Activated naive CD8-positive, alpha-beta T cell treated with anti-CD3 and anti-CD28 coated beads, Interleukin-2, amount 50 U/mL, for 24 hours (primary cell): ENCODE data around the gene RNF130.

Experiments
- ATAC-seq: fragments of 150-1000 bp; cut with Tn5 transposase; one replicate; pipeline ENCODE4 v1.10.0; 2021
- DNase-seq: peaks from one replicate; pipeline ENCODE4 v3.0.0; 2021
- H3K27ac Mint-ChIP-seq: one replicate; pipeline ENCODE4 v1.8.0; 2021; ENCODE audit warnings: mild to moderate bottlenecking, mixed read lengths
- H3K27me3 Mint-ChIP-seq: one replicate; pipeline ENCODE4 v1.8.0; 2021; ENCODE audit warnings: mixed read lengths
- H3K36me3 Mint-ChIP-seq: one replicate; pipeline ENCODE4 v1.8.0; 2021; ENCODE audit warnings: low read depth, mixed read lengths
- H3K4me1 Mint-ChIP-seq: one replicate; pipeline ENCODE4 v1.8.0; 2021; ENCODE audit warnings: mixed read lengths
- H3K4me3 Mint-ChIP-seq: one replicate; pipeline ENCODE4 v1.8.0; 2021; ENCODE audit warnings: mild to moderate bottlenecking, moderate library complexity, mixed read lengths
- H3K9me3 Mint-ChIP-seq: one replicate; pipeline ENCODE4 v1.8.0; 2021; ENCODE audit warnings: mixed read lengths

The RNF130 gene

DNA sequence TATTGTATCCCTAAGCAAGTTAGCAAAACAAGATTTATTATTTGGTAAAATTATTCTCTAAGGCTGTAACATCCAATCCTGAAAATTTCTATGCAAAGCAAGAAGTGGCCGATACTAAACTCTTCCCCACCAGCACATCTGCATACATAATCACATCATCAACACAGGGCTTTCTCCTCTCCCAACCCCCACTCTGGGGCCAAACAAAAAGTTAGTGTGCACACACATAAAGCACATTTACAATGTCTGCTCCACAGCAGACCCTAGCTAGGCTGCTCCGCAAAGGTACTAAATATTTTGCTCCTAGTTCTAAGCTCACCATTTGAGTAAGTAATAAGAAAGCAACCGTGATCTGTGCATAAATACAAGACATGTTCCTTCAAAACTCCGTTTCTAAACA is 3.6 kb downstream of the RNF130 start:
- Mint-ChIP-seq H3K36me3 (peaks cover 2% of the 10 kb centered on the region), H3K9me3 (peaks cover 3% of the 10 kb centered on the region), H3K4me3 (no peak overlapping the region), H3K27me3 (peaks cover 5% of the 10 kb centered on the region), H3K27ac (no peak overlapping the region), H3K4me1 (peaks cover 25% of the 10 kb centered on the region)
- DNase-seq (no peak), ATAC-seq (no peak)

DNA sequence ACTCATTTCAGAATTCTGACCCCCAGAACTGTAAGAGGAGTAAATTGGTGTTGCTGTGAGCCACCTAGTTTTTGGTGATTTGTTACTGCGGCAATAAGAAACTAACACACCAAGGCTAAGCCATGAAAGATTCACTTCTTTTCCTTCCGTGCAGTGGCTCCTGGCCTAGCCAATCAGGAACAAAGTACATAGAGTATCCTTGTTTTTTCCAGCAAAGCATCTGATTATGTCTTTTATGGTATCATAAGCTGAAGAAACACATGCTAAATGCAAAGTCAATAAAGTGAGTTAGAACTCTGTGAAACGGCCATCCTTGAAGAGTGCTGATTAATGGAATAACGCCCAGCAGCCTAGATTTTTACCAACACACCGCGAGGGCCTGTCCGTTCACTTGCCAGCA is 11.4 kb downstream of the RNF130 start:
- Mint-ChIP-seq H3K4me3 (no peak overlapping the region), H3K9me3 (no peaks in the 10 kb centered on the region), H3K27ac (no peak overlapping the region), H3K36me3 (no peaks in the 10 kb centered on the region), H3K27me3 (no peaks in the 10 kb centered on the region), H3K4me1 (no peaks in the 10 kb centered on the region)
- DNase-seq (no peak), ATAC-seq (no peak)

- H3K4me1 Mint-ChIP-seq: no peaks in the 10 kb centered on the region
- DNase-seq (no peak), ATAC-seq (no peak)
Measured at GRCh38 chr5:180059326-180059725, 12.2 kb downstream of the RNF130 start.

GRCh38 chr5:180056153-180056552 is 15.4 kb downstream of the RNF130 start:
- no peak for ATAC-seq
- Mint-ChIP-seq H3K36me3 (no peaks in the 10 kb centered on the region), H3K4me3 (no peak overlapping the region), H3K9me3 (no peaks in the 10 kb centered on the region), H3K27ac (no peak overlapping the region), H3K27me3 (no peaks in the 10 kb centered on the region), H3K4me1 (peaks cover 3% of the 10 kb centered on the region)
- DNase-seq: no peak

More at GRCh38 chr5:180059326-180059725, 12.2 kb downstream of the RNF130 start:
- Mint-ChIP-seq H3K36me3 (no peaks in the 10 kb centered on the region), H3K9me3 (no peaks in the 10 kb centered on the region), H3K27me3 (no peaks in the 10 kb centered on the region), H3K27ac (no peak overlapping the region), H3K4me3 (no peak overlapping the region)

GRCh38 chr5:180054226-180054625 is 17.3 kb downstream of the RNF130 start:
- H3K9me3 Mint-ChIP-seq: no peaks in the 10 kb centered on the region
- ATAC-seq (no peak), DNase-seq (no peak)
- no peaks in the 10 kb centered on the region for H3K36me3 Mint-ChIP-seq
- H3K4me3 Mint-ChIP-seq: no peak overlapping the region
- peaks cover 3% of the 10 kb centered on the region for H3K4me1 Mint-ChIP-seq
- no peaks in the 10 kb centered on the region for H3K27me3 Mint-ChIP-seq
- no peak overlapping the region for H3K27ac Mint-ChIP-seq

GRCh38 chr5:180053061-180053602 is 18.4 kb downstream of the RNF130 start:
- H3K27me3 Mint-ChIP-seq: no peaks in the 10 kb centered on the region
- H3K36me3 Mint-ChIP-seq: no peaks in the 10 kb centered on the region
- no peaks in the 10 kb centered on the region for H3K9me3 Mint-ChIP-seq
- DNase-seq: no peak
- H3K4me1 Mint-ChIP-seq: peaks cover 3% of the 10 kb centered on the region
- no peak for ATAC-seq
- H3K27ac Mint-ChIP-seq: no peak overlapping the region
- no peak overlapping the region for H3K4me3 Mint-ChIP-seq

DNA sequence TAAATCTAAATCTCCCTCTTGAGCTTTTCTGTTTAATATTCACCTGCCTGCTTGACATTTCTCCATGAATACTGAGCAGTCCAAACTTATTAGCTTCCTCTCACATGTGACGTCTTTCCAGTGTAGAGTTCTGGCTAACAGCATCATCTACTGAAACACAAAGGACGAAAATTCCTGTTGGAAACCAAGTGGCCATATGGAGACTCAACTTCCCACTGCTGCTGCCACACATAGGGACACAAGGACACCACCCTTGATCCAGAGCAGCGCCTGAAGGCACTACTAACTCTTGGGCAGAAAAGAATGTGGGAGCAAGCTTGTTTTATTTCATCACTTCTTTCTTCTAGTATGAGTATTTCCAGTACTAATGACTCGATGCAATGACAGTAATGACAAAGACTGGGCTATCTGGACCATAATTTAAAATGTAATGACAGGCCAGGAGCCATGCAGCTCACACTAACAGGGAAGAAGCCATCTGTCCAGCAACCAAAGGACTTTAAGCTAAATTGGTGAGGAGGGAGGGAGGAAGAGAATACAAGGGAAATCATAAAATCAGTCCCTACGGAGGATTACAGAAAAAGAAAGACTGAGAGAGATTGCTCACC is 19.2 kb downstream of the RNF130 start:
- Mint-ChIP-seq H3K9me3 (no peaks in the 10 kb centered on the region), H3K27me3 (no peaks in the 10 kb centered on the region), H3K4me1 (peaks cover 3% of the 10 kb centered on the region), H3K27ac (no peak overlapping the region), H3K36me3 (no peaks in the 10 kb centered on the region), H3K4me3 (no peak overlapping the region)
- DNase-seq (no peak), ATAC-seq (no peak)

DNA sequence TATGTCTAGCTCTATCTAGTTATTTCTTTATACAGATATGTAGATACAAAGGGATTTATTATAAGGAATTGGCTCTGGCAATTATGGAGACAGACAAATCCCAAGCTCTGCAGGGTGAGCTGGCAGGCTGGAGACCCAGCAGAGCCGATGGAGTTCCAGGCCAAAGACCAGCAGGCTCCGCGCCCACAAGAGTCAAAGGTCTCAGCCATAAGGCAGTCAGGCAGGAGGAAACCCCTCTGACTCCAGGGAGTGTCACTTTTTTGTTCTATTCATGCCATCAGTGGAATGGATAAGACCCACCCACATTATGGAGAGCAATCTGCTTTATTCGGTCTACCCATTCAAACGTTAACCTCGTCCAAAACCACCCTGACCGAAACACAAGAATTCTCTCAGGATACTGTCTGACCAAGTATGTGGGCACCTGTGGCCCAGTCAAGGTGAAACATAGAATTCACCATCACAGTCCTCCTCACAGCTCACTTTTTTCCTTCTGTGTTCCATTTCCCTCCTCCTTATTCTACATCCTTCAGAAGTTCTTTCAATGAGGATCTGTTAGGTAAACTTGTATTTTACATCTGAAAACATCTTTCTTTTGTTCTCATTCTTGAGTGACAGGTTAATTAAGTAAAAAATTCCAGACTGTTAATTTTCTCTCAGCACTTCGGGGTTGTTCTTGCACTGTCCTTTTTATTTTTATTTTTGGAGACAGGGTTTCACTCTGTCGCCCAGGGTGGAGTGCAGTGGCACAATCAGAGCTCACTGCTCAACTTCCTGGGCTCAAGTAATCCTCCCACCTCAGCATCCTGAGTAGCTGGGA is 21.2 kb downstream of the RNF130 start:
- H3K27ac Mint-ChIP-seq: no peak overlapping the region
- no peaks in the 10 kb centered on the region for H3K27me3 Mint-ChIP-seq
- no peaks in the 10 kb centered on the region for H3K36me3 Mint-ChIP-seq
- DNase-seq (no peak), ATAC-seq (no peak)
- no peaks in the 10 kb centered on the region for H3K9me3 Mint-ChIP-seq
- H3K4me3 Mint-ChIP-seq: no peak overlapping the region
- H3K4me1 Mint-ChIP-seq: peaks cover 3% of the 10 kb centered on the region

- Mint-ChIP-seq H3K27me3 (no peaks in the 10 kb centered on the region), H3K4me1 (peaks cover 3% of the 10 kb centered on the region), H3K36me3 (no peaks in the 10 kb centered on the region), H3K4me3 (no peak overlapping the region), H3K9me3 (no peaks in the 10 kb centered on the region), H3K27ac (no peak overlapping the region)
- ATAC-seq (no peak), DNase-seq (no peak)
Measured at GRCh38 chr5:180049185-180049548, 22.4 kb downstream of the RNF130 start.

DNA sequence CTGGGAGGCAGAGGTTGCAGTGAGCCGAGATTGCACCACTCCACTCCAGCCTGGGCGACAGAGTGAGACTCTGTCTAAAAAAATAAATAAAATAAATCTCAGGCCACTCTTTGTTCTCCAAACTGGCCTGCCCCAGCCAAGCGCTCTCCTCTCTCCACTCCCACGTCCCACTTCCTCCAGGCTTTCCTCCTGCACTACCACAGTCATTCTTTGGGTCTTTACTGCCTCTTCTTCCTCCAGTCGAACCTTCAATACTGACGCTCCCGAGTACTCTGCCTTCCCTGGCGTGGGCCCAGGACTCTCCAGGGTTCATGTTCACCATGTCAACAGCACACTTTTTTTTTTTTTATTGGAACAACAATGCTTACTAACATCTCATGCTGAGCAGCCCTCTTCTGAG is 23.9 kb downstream of the RNF130 start:
- H3K4me1 Mint-ChIP-seq: peaks cover 3% of the 10 kb centered on the region
- no peaks in the 10 kb centered on the region for H3K9me3 Mint-ChIP-seq
- no peaks in the 10 kb centered on the region for H3K36me3 Mint-ChIP-seq
- DNase-seq (no peak), ATAC-seq (no peak)
- no peaks in the 10 kb centered on the region for H3K27me3 Mint-ChIP-seq
- no peak overlapping the region for H3K4me3 Mint-ChIP-seq
- no peak overlapping the region for H3K27ac Mint-ChIP-seq

- no peak for DNase-seq
- H3K36me3 Mint-ChIP-seq: no peaks in the 10 kb centered on the region
- no peaks in the 10 kb centered on the region for H3K9me3 Mint-ChIP-seq
- no peak for ATAC-seq
- no peaks in the 10 kb centered on the region for H3K4me1 Mint-ChIP-seq
- no peaks in the 10 kb centered on the region for H3K27me3 Mint-ChIP-seq
- H3K27ac Mint-ChIP-seq: no peak overlapping the region
- no peak overlapping the region for H3K4me3 Mint-ChIP-seq
Measured at GRCh38 chr5:180046656-180047055, 24.9 kb downstream of the RNF130 start.

- Mint-ChIP-seq H3K4me1 (no peaks in the 10 kb centered on the region), H3K27me3 (no peaks in the 10 kb centered on the region), H3K4me3 (no peak overlapping the region)
Measured at GRCh38 chr5:180045889-180046499, 25.6 kb downstream of the RNF130 start.

GRCh38 chr5:180043377-180043776 is 28.2 kb downstream of the RNF130 start:
- Mint-ChIP-seq H3K36me3 (peaks cover 10% of the 10 kb centered on the region), H3K27me3 (no peaks in the 10 kb centered on the region), H3K4me3 (no peak overlapping the region), H3K9me3 (no peaks in the 10 kb centered on the region), H3K27ac (no peak overlapping the region), H3K4me1 (no peaks in the 10 kb centered on the region)
- DNase-seq (no peak), ATAC-seq (no peak)

More at GRCh38 chr5:180045889-180046499, 25.6 kb downstream of the RNF130 start:
- DNase-seq (no peak), ATAC-seq (no peak)
- no peaks in the 10 kb centered on the region for H3K9me3 Mint-ChIP-seq
- no peaks in the 10 kb centered on the region for H3K36me3 Mint-ChIP-seq
- H3K27ac Mint-ChIP-seq: no peak overlapping the region

GRCh38 chr5:180041301-180042274 is 30.0 kb downstream of the RNF130 start:
- Mint-ChIP-seq H3K9me3 (peaks cover 5% of the 10 kb centered on the region), H3K27ac (no peak overlapping the region), H3K4me1 (no peaks in the 10 kb centered on the region), H3K4me3 (no peak overlapping the region), H3K27me3 (no peaks in the 10 kb centered on the region), H3K36me3 (peaks cover 25% of the 10 kb centered on the region)
- DNase-seq (no peak), ATAC-seq (no peak)
